HepG2 (cell line): ENCODE measurements around the gene IL17RC. TPM values are rescaled to one million over a fixed set of nuclear protein-coding genes. Genes with fewer than 3 reads are reported as not detected.
A peak's percentile ranks its signal among the peaks of the same experiment; 100 is the strongest.

Source experiments
- CENPT ChIP-seq: sonication (generic); formaldehyde crosslinking; IDR thresholded peaks from 2 replicates; pipeline ENCODE4 v1.8.0; 2022; ENCODE audit warnings: low read depth, mild to moderate bottlenecking, moderate library complexity, missing genetic modification reagents
- GPBP1L1 ChIP-seq: sonication (generic); formaldehyde crosslinking; IDR thresholded peaks from 2 replicates; pipeline ENCODE4 v1.5.0; 2020; ENCODE audit warnings: mild to moderate bottlenecking, missing genetic modification reagents
- HNF1A ChIP-seq, 2 experiments: sonication (generic) in 1 of 2; formaldehyde crosslinking in 1 of 2; IDR thresholded peaks; 2 replicates each; pipeline versions ENCODE4 v1.4.0 to v1.6.1; 2016 to 2020; ENCODE audit warnings: borderline replicate concordance in 1 of 2, low read depth in 1 of 2, mild to moderate bottlenecking in 1 of 2, missing genetic modification reagents in 1 of 2
- KAT8 ChIP-seq: IDR thresholded peaks from 2 replicates; pipeline ENCODE4 v1.6.1; 2016; ENCODE audit warnings: missing genetic modification reagents, missing compliant biosample characterization
- MIXL1 ChIP-seq: IDR thresholded peaks from 2 replicates; pipeline ENCODE4 v1.6.1; 2016
- REST ChIP-seq, 2 experiments: IDR thresholded peaks; 2 replicates each; pipeline ENCODE4 v1.6.1; 2011 to 2012; ENCODE audit warnings: low read length in 2 of 2, borderline replicate concordance in 1 of 2, low read depth in 1 of 2, mild to moderate bottlenecking in 1 of 2, moderate library complexity in 1 of 2
- TIGD3 ChIP-seq: sonication (generic); formaldehyde crosslinking; IDR thresholded peaks from 2 replicates; pipeline ENCODE4 v1.5.1; 2020; ENCODE audit warnings: mild to moderate bottlenecking, missing genetic modification reagents, borderline replicate concordance
- ZBTB37 ChIP-seq: sonication (generic); formaldehyde crosslinking; IDR thresholded peaks from 2 replicates; pipeline ENCODE4 v1.4.0; 2020; ENCODE audit warnings: mild to moderate bottlenecking, missing genetic modification reagents
- ZC3H13 ChIP-seq: sonication (generic); formaldehyde crosslinking; IDR thresholded peaks from 2 replicates; pipeline ENCODE4 v1.8.1; 2023; ENCODE audit warnings: mild to moderate bottlenecking, missing genetic modification reagents, moderate library complexity
- ZNF138 ChIP-seq: sonication (generic); formaldehyde crosslinking; IDR thresholded peaks from 2 replicates; pipeline ENCODE4 v1.5.0; 2020; ENCODE audit warnings: mild to moderate bottlenecking, low read depth, missing genetic modification reagents
- ZNF574 ChIP-seq: sonication (generic); formaldehyde crosslinking; IDR thresholded peaks from 2 replicates; pipeline ENCODE4 v1.4.0; 2020; ENCODE audit warnings: missing genetic modification reagents
- polyA plus RNA-seq, 8 experiments: library from polyadenylated mRNA; depleted of rRNA in 3 of 8; stranded (reverse) in 7 of 8; unstranded in 1 of 8; fragments of >200 nt; fragmentation: Illumina TruSeq in 4 of 8; extraction: Trizol in 4 of 8; gene quantifications; 2 replicates each; pipeline versions ENCODE4 v1.2.1 to v1.2.3, GENCODE V29; 2011 to 2016; ENCODE audit warnings: low read depth in 4 of 8, missing spikeins in 1 of 8, mixed read lengths in 1 of 8; ENCODE audit not compliant: insufficient read depth in 1 of 8
- total RNA-seq, 5 experiments: library from RNA; depleted of rRNA; stranded (reverse); fragments of >200 nt; fragmentation: Illumina TruSeq; extraction: Trizol; gene quantifications; 2 replicates each; pipeline ENCODE4 v1.2.3, GENCODE V29; 2016; ENCODE audit warnings: low read depth in 1 of 5

IL17RC gene
- total and polyA plus RNA-seq, 2 of the 13 experiments (the other 11 are each of a cell fraction or from before 2014, with no cell fraction given): 20.7 to 24.0 TPM

GRCh38 chr3:9916734-9917680 is at the start of gene IL17RC (continued):
- TF ChIP-seq GPBP1L1 (no peak), KAT8 (no peak), HNF1A (IDR thresholded peaks at IDR 0.05; ENCODE audit: low read depth) (no peak), HNF1A (CRISPR knock-in tag; IDR thresholded peaks at IDR 0.05; ENCODE audit: borderline replicate concordance) (no peak), MIXL1 (CRISPR knock-in tag) (0 out of 2 replicates have a peak, but pooled peaks have one; percentile 37), ZNF574 (CRISPR knock-in tag) (peak; percentile 70), REST (IDR thresholded peaks at IDR 0.05; ENCODE audit: borderline replicate concordance in 1 of 2, low read depth in 1 of 2, low read length in 2 of 2) (no peak), ZBTB37 (CRISPR knock-in tag) (no peak), ZNF138 (CRISPR knock-in tag) (no peak), TIGD3 (CRISPR knock-in tag) (no peak), CENPT (CRISPR knock-in tag) (no peak), ZC3H13 (CRISPR knock-in tag) (no peak)
